H1 (cell line): ENCODE results near the gene SEC14L5. TPM values are rescaled to one million over a fixed set of nuclear protein-coding genes. Genes with fewer than 3 reads are reported as not detected.

Experiments used
- CTCF ChIA-PET: fragments of 300-600 bp; sonication (Branson Sonifier 250); formaldehyde crosslinking; loops from one replicate; lab custom pipeline; 2021; ENCODE audit not compliant: partially characterized antibody; lab: Charles Lee
- POLR2A ChIA-PET: fragments of 300-600 bp; sonication (Branson Sonifier 250); formaldehyde crosslinking; loops from one replicate; lab custom pipeline; 2021; ENCODE audit warnings: inconsistent platforms; ENCODE audit not compliant: partially characterized antibody; lab: Charles Lee
- DNase-seq, 2 experiments: peaks; one replicate each; pipeline versions ENCODE4 v3.0.0 to v3.0.0-alpha.2; 2010 to 2022; ENCODE audit warnings: low spot score in 2 of 2, low read depth in 1 of 2, mixed read lengths in 1 of 2
- FAIRE-seq: peaks from 2 replicates; lab custom pipeline; 2011; peaks lifted over from hg19 to GRCh38; lab: Jason Lieb, UNC
- H2AFZ ChIP-seq: 2 replicates; pipeline ENCODE4 v1.8.1; 2012; ENCODE audit warnings: low read length, inconsistent platforms
- H2AK5ac ChIP-seq: 2 replicates; pipeline ENCODE4 v1.6.1; 2013; ENCODE audit warnings: low read depth, low read length
- H2BK120ac ChIP-seq: replicated peaks from 2 replicates; pipeline ENCODE3; 2013; ENCODE audit warnings: low read depth, low read length, inconsistent platforms
- H2BK12ac ChIP-seq: 2 replicates; pipeline ENCODE4 v1.6.1; 2013; ENCODE audit warnings: low read depth, low read length
- H2BK15ac ChIP-seq: 2 replicates; pipeline ENCODE4 v1.6.1; 2013; ENCODE audit warnings: low read length
- H2BK20ac ChIP-seq: 2 replicates; pipeline ENCODE4 v1.6.1; 2013; ENCODE audit warnings: low read length
- H2BK5ac ChIP-seq: 2 replicates; pipeline ENCODE4 v1.6.1; 2013; ENCODE audit warnings: low read depth, low read length
- H3K14ac ChIP-seq: 2 replicates; pipeline ENCODE4 v1.6.1; 2013; ENCODE audit warnings: inconsistent platforms; ENCODE audit not compliant: insufficient read length
- H3K18ac ChIP-seq: 2 replicates; pipeline ENCODE4 v1.6.1; 2013; ENCODE audit warnings: low read length; ENCODE audit errors: extremely low read depth
- H3K23ac ChIP-seq: 2 replicates; pipeline ENCODE4 v1.6.1; 2013; ENCODE audit warnings: inconsistent platforms; ENCODE audit not compliant: insufficient read length
- H3K23me2 ChIP-seq: 2 replicates; pipeline ENCODE4 v1.6.1; 2013; ENCODE audit warnings: low read depth, low read length
- H3K27ac ChIP-seq: 2 replicates; pipeline ENCODE4 v1.6.1; 2011; ENCODE audit warnings: low read depth, low read length, inconsistent platforms
- H3K27me3 ChIP-seq, 4 experiments: replicated peaks in 1 of 4; 1 replicate in 1 of 4; 2 replicates in 3 of 4; pipeline versions ENCODE4 v1.6.1 to v1.8.1; 2011 to 2013; ENCODE audit warnings: low read length in 3 of 4, mild to moderate bottlenecking in 3 of 4, inconsistent platforms in 2 of 4, mixed read lengths in 2 of 4, moderate library complexity in 1 of 4; ENCODE audit not compliant: control insufficient read depth in 3 of 4, insufficient read depth in 3 of 4; ENCODE audit errors: extremely low read depth in 1 of 4
- H3K36me3 ChIP-seq, 4 experiments: 2 replicates each; pipeline versions ENCODE4 v1.6.1 to v1.8.1; 2011 to 2013; ENCODE audit warnings: mild to moderate bottlenecking in 4 of 4, low read length in 3 of 4, moderate library complexity in 2 of 4, control low read depth in 1 of 4, inconsistent platforms in 1 of 4; ENCODE audit not compliant: insufficient read depth in 4 of 4, control insufficient read depth in 2 of 4
- H3K4ac ChIP-seq: replicated peaks from 2 replicates; pipeline ENCODE3; 2013; ENCODE audit warnings: low read length, low read depth, mixed read lengths, inconsistent platforms; ENCODE audit not compliant: insufficient read length
- H3K4me1 ChIP-seq, 4 experiments: replicated peaks in 1 of 4; 1 replicate in 1 of 4; 2 replicates in 3 of 4; pipeline versions ENCODE4 v1.6.1 to v1.8.1; 2011 to 2013; ENCODE audit warnings: low read length in 3 of 4, inconsistent platforms in 2 of 4, mixed read lengths in 1 of 4; ENCODE audit not compliant: insufficient read depth in 4 of 4, control insufficient read depth in 3 of 4
- H3K4me2 ChIP-seq, 2 experiments: 2 replicates each; pipeline versions ENCODE4 v1.6.1 to v1.8.1; 2011 to 2013; ENCODE audit warnings: low read depth in 2 of 2, low read length in 2 of 2, control low read depth in 1 of 2, inconsistent platforms in 1 of 2, mild to moderate bottlenecking in 1 of 2; ENCODE audit not compliant: insufficient read depth in 1 of 2
- H3K4me3 ChIP-seq, 4 experiments: fragments of 200-600, 300-600 bp in 1 of 4; sonication (generic), shearing (Covaris generic), sonication (Bioruptor Twin) in 1 of 4; 2 replicates each; pipeline versions ENCODE4 v1.5.1 to v1.8.1; 2011 to 2016; ENCODE audit warnings: low read length in 4 of 4, low read depth in 3 of 4, control low read depth in 2 of 4, inconsistent platforms in 2 of 4, mild to moderate bottlenecking in 2 of 4, mixed read lengths in 1 of 4, moderate library complexity in 1 of 4; ENCODE audit not compliant: insufficient read depth in 2 of 4; ENCODE audit errors: extremely low read depth in 1 of 4
- H3K56ac ChIP-seq: replicated peaks from 2 replicates; pipeline ENCODE3; 2013; ENCODE audit warnings: low read depth, mild to moderate bottlenecking, mixed read lengths, low read length, inconsistent platforms; ENCODE audit not compliant: insufficient read length
- H3K79me1 ChIP-seq: 2 replicates; pipeline ENCODE4 v1.6.1; 2013; ENCODE audit warnings: low read depth, low read length, control low read depth
- H3K79me2 ChIP-seq, 2 experiments: 2 replicates each; pipeline versions ENCODE4 v1.6.1 to v1.8.1; 2012 to 2013; ENCODE audit warnings: low read length in 2 of 2, mild to moderate bottlenecking in 2 of 2, inconsistent platforms in 1 of 2; ENCODE audit not compliant: insufficient read depth in 2 of 2, control insufficient read depth in 1 of 2
- H3K9ac ChIP-seq, 4 experiments: replicated peaks in 1 of 4; 1 replicate in 1 of 4; 2 replicates in 3 of 4; pipeline versions ENCODE4 v1.6.1 to v1.8.1; 2011 to 2013; ENCODE audit warnings: low read depth in 3 of 4, low read length in 3 of 4, control low read depth in 2 of 4, mild to moderate bottlenecking in 2 of 4, moderate library complexity in 2 of 4, inconsistent platforms in 1 of 4; ENCODE audit errors: extremely low read depth in 1 of 4
- H3K9me3 ChIP-seq, 2 experiments: 2 replicates each; pipeline versions ENCODE4 v1.6.1 to v1.8.1; 2012 to 2013; ENCODE audit warnings: mild to moderate bottlenecking in 2 of 2, moderate library complexity in 2 of 2, control low read depth in 1 of 2, inconsistent platforms in 1 of 2, low read depth in 1 of 2, low read length in 1 of 2, mixed read lengths in 1 of 2; ENCODE audit not compliant: insufficient read depth in 2 of 2
- H4K20me1 ChIP-seq, 2 experiments: replicated peaks in 1 of 2; 2 replicates each; pipeline versions ENCODE3 to v1.8.1; 2011 to 2013; ENCODE audit warnings: inconsistent platforms in 2 of 2, low read length in 2 of 2, mild to moderate bottlenecking in 1 of 2; ENCODE audit not compliant: insufficient read depth in 2 of 2, control insufficient read depth in 1 of 2
- H4K5ac ChIP-seq: 2 replicates; pipeline ENCODE4 v1.6.1; 2013; ENCODE audit warnings: low read length, low read depth, mixed read lengths, inconsistent platforms; ENCODE audit not compliant: insufficient read length
- H4K8ac ChIP-seq: 2 replicates; pipeline ENCODE4 v1.8.0; 2013; ENCODE audit warnings: mild to moderate bottlenecking, moderate library complexity, low read length, inconsistent platforms; ENCODE audit not compliant: insufficient read depth; ENCODE audit errors: extremely low read depth
- H4K91ac ChIP-seq: replicated peaks from 2 replicates; pipeline ENCODE3; 2013; ENCODE audit warnings: low read length, mixed read lengths, inconsistent platforms; ENCODE audit not compliant: insufficient read length
- EGR1 ChIP-seq: IDR thresholded peaks from 2 replicates; pipeline ENCODE4 v1.6.1; 2011; ENCODE audit warnings: low read depth, low read length, borderline replicate concordance
- JUND ChIP-seq: IDR thresholded peaks from 2 replicates; pipeline ENCODE4 v1.6.1; 2011; ENCODE audit warnings: mild to moderate bottlenecking, improper control_type of control experiment, low read length
- WGBS, 2 experiments: shearing (Covaris generic) in 1 of 2; methylation state at CpG; one replicate each; pipeline versions ENCODE4 v1.1.6 to v1.1.7; 2013 to 2015; ENCODE audit warnings: low lambda C conversion rate in 2 of 2, mixed read lengths in 2 of 2, inconsistent platforms in 1 of 2, low coverage in 1 of 2, missing lambda C conversion rate in 1 of 2; ENCODE audit not compliant: insufficient replicate concordance in 2 of 2, insufficient coverage in 1 of 2, insufficient read length in 1 of 2; ENCODE audit errors: extremely low coverage in 1 of 2, missing lambda C conversion rate in 1 of 2; 5-methylcytosine and 5-hydroxymethylcytosine counted together
- polyA plus RNA-seq, 7 experiments: library from polyadenylated mRNA; depleted of rRNA in 3 of 7; stranded (reverse) in 5 of 7; unstranded in 2 of 7; fragments of >200 nt in 5 of 7; fragments of 200-250 nt in 2 of 7; gene quantifications; 1 replicate in 5 of 7; 2 replicates in 1 of 7; 4 replicates in 1 of 7; pipeline versions ENCODE4 v1.2.1 to v1.2.3, GENCODE V29; 2011 to 2013; ENCODE audit warnings: missing spikeins in 2 of 7, mixed read lengths in 2 of 7
- total RNA-seq: library from RNA; stranded (reverse); fragmentation: NEBNext Ultra II Directional; extraction: Animal tissue kit (Norgen Biotek cat#: 25700); gene quantifications from 2 replicates; pipeline ENCODE4 v1.2.1, GENCODE V29; 2021

Gene SEC14L5
- total and polyA plus RNA-seq, 2 of the 8 experiments (the other 6 are each of a cell fraction or from before 2014, with no cell fraction given): 1.9 to 3.0 TPM

GRCh38 chr16:5022521-5022920, 64.4 kb downstream of the SEC14L5 start:
- CTCF ChIA-PET: interaction anchor here (0.6 to 3.7 kb wide), 4 partner anchors 36 to 110 kb away, joined by 3 to 30 read pairs (median 3); partner anchors contain the start of gene SEC14L5
- TF ChIP-seq EGR1: no peak
- no peak for TF ChIP-seq JUND
- H3K79me1 ChIP-seq: no peaks in the 10 kb centered on the region
- no peak overlapping the region for H3K23ac ChIP-seq
- H3K4ac ChIP-seq: no peak overlapping the region
- no peaks in the 10 kb centered on the region for H3K9me3 ChIP-seq
- H4K91ac ChIP-seq: no peak overlapping the region
- H3K27me3 ChIP-seq: no peaks in the 10 kb centered on the region
- no peak overlapping the region for H2BK12ac ChIP-seq
- no peak overlapping the region for H2BK120ac ChIP-seq
- no peak overlapping the region for H4K5ac ChIP-seq
- H3K36me3 ChIP-seq: no peaks in the 10 kb centered on the region
- H3K23me2 ChIP-seq: no peaks in the 10 kb centered on the region
- POLR2A ChIA-PET: interaction anchor here (0.6 kb wide), 1 partner anchor 63 kb away, joined by 3 read pairs; no protein-coding TSS in a partner anchor
- no peak overlapping the region for H2BK5ac ChIP-seq
- DNase-seq (no peak), FAIRE-seq (no peak)
- no peak overlapping the region for H3K27ac ChIP-seq
- no peak overlapping the region; a peak in 1 of 7 replicates for H3K9ac ChIP-seq
- 92% methylated on average over 6 of the region's 6 CpGs; no CpG with 5 or more reads in 1 of the 2 experiments for WGBS, 2 experiments
- H3K4me1 ChIP-seq: peaks cover 0 to 4% (median 1%) of the 10 kb centered on the region in 4 experiments; a peak in 3 of 7 replicates
- H3K4me2 ChIP-seq: no peak overlapping the region
- no peaks in the 10 kb centered on the region for H4K20me1 ChIP-seq
- no peak overlapping the region for H3K18ac ChIP-seq
- H3K79me2 ChIP-seq: no peaks in the 10 kb centered on the region
- no peak overlapping the region for H3K4me3 ChIP-seq
- H3K14ac ChIP-seq: no peak overlapping the region
- H2AFZ ChIP-seq: no peak overlapping the region
- no peak overlapping the region for H3K56ac ChIP-seq
- H2BK15ac ChIP-seq: no peak overlapping the region
- H2BK20ac ChIP-seq: no peak overlapping the region
- H4K8ac ChIP-seq: no peak overlapping the region
- H2AK5ac ChIP-seq: no peak overlapping the region
